CD8-positive, alpha-beta memory T cell (primary cell): Measurements from ENCODE around the gene RBP3. TPM values are rescaled to one million over a fixed set of nuclear protein-coding genes. Genes with fewer than 3 reads are reported as not detected.

Experiments used
- CTCF ChIA-PET: fragments of 350-600 bp; sonication (Branson Sonifier 250); formaldehyde crosslinking; loops from one replicate; lab custom pipeline; 2021; ENCODE audit warnings: antibody characterized with exemption; lab: Charles Lee
- POLR2A ChIA-PET: fragments of 350-600 bp; sonication (Branson Sonifier 250); formaldehyde crosslinking; loops from one replicate; lab custom pipeline; 2021; ENCODE audit warnings: antibody characterized with exemption; lab: Charles Lee
- DNase-seq, 5 donors: peaks; one replicate each; pipeline versions ENCODE4 v3.0.0 to v3.0.0-alpha.2; 2020 to 2022; ENCODE audit warnings: mixed read lengths in 1 of 5
- H3K27ac ChIP-seq: one replicate; pipeline ENCODE4 v1.7.0; 2013; ENCODE audit warnings: low read depth, mild to moderate bottlenecking, low read length, moderate library complexity
- H3K27me3 ChIP-seq: 2 replicates; pipeline ENCODE4 v1.7.0; 2013; ENCODE audit warnings: low read length, mild to moderate bottlenecking; ENCODE audit not compliant: insufficient read depth, poor library complexity, severe bottlenecking
- H3K36me3 ChIP-seq: 2 replicates; pipeline ENCODE4 v1.7.0; 2013; ENCODE audit warnings: mild to moderate bottlenecking, low read length, moderate library complexity; ENCODE audit not compliant: insufficient read depth
- H3K4me1 ChIP-seq: 2 replicates; pipeline ENCODE4 v1.7.0; 2013; ENCODE audit warnings: mild to moderate bottlenecking, low read length, moderate library complexity; ENCODE audit not compliant: insufficient read depth
- H3K4me3 ChIP-seq: 2 replicates; pipeline ENCODE4 v1.7.0; 2013; ENCODE audit warnings: mild to moderate bottlenecking, low read length
- H3K9me3 ChIP-seq: 2 replicates; pipeline ENCODE4 v1.7.0; 2013; ENCODE audit warnings: mild to moderate bottlenecking, low read length
- H3K27ac Mint-ChIP-seq, 8 donors: one replicate each; pipeline ENCODE4 v1.8.0; 2020 to 2021; ENCODE audit warnings: mixed read lengths in 8 of 8, mild to moderate bottlenecking in 6 of 8, inconsistent platforms in 3 of 8, moderate library complexity in 3 of 8
- H3K27me3 Mint-ChIP-seq, 2 donors: one replicate each; pipeline ENCODE4 v1.8.0; 2020 to 2021; ENCODE audit warnings: mixed read lengths in 2 of 2, mild to moderate bottlenecking in 1 of 2, moderate library complexity in 1 of 2
- H3K36me3 Mint-ChIP-seq, 3 donors: one replicate each; pipeline ENCODE4 v1.8.0; 2020 to 2021; ENCODE audit warnings: mixed read lengths in 3 of 3, inconsistent platforms in 1 of 3, mild to moderate bottlenecking in 1 of 3
- H3K4me1 Mint-ChIP-seq, 3 donors: one replicate each; pipeline ENCODE4 v1.8.0; 2020 to 2021; ENCODE audit warnings: mixed read lengths in 3 of 3, inconsistent platforms in 1 of 3, mild to moderate bottlenecking in 1 of 3
- H3K4me3 Mint-ChIP-seq, 7 donors: one replicate each; pipeline ENCODE4 v1.8.0; 2020 to 2021; ENCODE audit warnings: mixed read lengths in 7 of 7, mild to moderate bottlenecking in 6 of 7, moderate library complexity in 4 of 7, inconsistent platforms in 2 of 7
- H3K9me3 Mint-ChIP-seq, 5 donors: one replicate each; pipeline ENCODE4 v1.8.0; 2020 to 2022; ENCODE audit warnings: mixed read lengths in 5 of 5, mild to moderate bottlenecking in 3 of 5, moderate library complexity in 2 of 5, inconsistent platforms in 1 of 5
- polyA plus RNA-seq: library from polyadenylated mRNA; unstranded; fragments of 300-500 nt; fragmentation: Illumina TruSeq; gene quantifications from one replicate; pipeline ENCODE4 v1.2.3, GENCODE V29; 2021
- total RNA-seq, 2 experiments: library from RNA; stranded (reverse); gene quantifications; one replicate each; pipeline ENCODE4 v1.2.3, GENCODE V29; 2021

The RBP3 gene
- total and polyA plus RNA-seq, 3 experiments from 2014 or later, result not detected

DNA sequence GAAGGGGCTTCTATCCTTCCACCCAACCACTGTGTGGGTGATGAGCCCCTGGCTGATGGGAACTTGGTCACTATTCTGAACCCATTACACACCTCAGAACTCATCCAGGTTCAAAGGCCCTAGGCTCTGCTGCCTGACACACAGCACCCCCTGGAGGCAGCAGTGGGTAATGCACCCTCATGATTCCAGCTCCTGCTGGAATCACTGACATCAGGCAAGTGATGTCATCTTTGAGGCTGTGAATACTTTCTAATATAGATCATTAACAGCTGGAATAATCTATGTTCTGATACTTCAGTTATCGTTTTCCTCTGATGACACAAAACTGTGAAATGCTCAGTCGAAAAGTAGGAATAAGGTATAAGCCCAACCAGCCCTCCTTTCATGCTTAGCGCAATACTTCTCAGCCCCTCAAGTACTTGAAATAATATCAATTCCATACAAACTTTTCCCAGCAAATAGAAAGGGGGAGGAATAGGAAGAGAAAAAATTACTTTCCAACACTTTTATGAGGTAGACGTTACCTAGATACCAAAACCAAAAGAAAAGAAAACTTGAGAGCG is 7.5 kb upstream of the RBP3 start:
- H3K27me3 ChIP-seq, result no peaks in the 10 kb centered on the region
- DNase-seq, result peak; percentile 34 to 73 (median 44)
- no peaks in the 10 kb centered on the region for H3K9me3 ChIP-seq
- H3K27ac ChIP-seq, result no peak overlapping the region
- Mint-ChIP-seq H3K27me3 (peaks cover 5 to 18% of the 10 kb centered on the region in 2 donors), H3K36me3 (no peaks in the 10 kb centered on the region), H3K9me3 (no peaks in the 10 kb centered on the region), H3K4me3 (no peak overlapping the region), H3K4me1 (no peaks in the 10 kb centered on the region), H3K27ac (no peak overlapping the region)
- no peaks in the 10 kb centered on the region for H3K4me1 ChIP-seq
- H3K36me3 ChIP-seq, result no peaks in the 10 kb centered on the region
- ChIA-PET CTCF (interaction anchor here (0.7 to 3.0 kb wide), 10 partner anchors 9 to 316 kb away, joined by 3 to 17 read pairs (median 3); no protein-coding TSS in a partner anchor), POLR2A (no interaction called here)
- no peak overlapping the region for H3K4me3 ChIP-seq

DNA sequence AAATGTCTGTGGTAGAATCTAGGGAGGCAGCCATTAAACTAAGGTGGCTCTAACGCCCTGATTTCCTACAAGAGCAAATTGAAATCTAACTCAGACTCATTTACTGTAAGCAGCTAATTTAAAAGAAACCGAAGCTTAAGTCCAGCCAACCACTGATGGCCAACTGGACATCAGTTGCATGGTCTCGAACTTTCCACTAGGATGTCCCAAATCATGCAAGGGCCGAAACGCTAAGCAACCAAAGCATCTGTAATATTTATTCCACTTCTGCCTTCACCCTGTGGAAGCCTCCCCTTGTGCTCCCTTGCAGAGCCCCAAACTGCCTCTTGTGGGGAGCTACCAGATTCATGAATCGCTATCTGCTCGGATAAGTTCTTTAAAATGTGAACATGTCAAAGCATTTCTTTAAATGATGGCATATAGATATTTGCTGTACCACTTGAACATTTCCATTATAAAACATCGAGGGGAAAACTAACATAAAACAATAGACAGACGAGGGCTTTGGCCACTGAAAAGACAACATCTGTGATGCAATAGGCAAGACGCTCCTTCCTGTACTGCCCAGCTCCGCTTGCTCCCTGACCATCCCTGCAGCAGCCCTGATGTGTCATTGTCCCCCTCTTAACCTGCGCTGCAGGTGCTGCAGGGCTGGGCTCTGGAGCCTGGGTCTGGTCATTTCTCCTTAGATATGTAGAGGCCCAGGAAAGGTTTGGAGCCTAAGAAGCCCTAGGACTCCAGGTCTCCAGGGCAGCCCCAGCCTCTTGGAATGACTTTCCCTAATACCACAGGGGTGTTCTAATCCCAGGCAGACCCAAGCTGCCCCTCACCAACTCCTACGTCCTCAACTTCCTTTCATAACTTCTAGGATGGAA is 2.9 kb upstream of the RBP3 start:
- H3K9me3 ChIP-seq, result no peaks in the 10 kb centered on the region
- H3K36me3 ChIP-seq, result no peaks in the 10 kb centered on the region
- Mint-ChIP-seq H3K36me3 (no peaks in the 10 kb centered on the region), H3K9me3 (no peaks in the 10 kb centered on the region), H3K27ac (no peak overlapping the region), H3K4me1 (no peaks in the 10 kb centered on the region), H3K27me3 (peaks cover 3 to 5% of the 10 kb centered on the region in 2 donors), H3K4me3 (no peak overlapping the region)
- H3K4me1 ChIP-seq, result no peaks in the 10 kb centered on the region
- no peak overlapping the region for H3K4me3 ChIP-seq
- POLR2A ChIA-PET, result no interaction called here
- CTCF ChIA-PET, result no interaction called here
- no peak for DNase-seq
- no peaks in the 10 kb centered on the region for H3K27me3 ChIP-seq
- H3K27ac ChIP-seq, result no peak overlapping the region

DNA sequence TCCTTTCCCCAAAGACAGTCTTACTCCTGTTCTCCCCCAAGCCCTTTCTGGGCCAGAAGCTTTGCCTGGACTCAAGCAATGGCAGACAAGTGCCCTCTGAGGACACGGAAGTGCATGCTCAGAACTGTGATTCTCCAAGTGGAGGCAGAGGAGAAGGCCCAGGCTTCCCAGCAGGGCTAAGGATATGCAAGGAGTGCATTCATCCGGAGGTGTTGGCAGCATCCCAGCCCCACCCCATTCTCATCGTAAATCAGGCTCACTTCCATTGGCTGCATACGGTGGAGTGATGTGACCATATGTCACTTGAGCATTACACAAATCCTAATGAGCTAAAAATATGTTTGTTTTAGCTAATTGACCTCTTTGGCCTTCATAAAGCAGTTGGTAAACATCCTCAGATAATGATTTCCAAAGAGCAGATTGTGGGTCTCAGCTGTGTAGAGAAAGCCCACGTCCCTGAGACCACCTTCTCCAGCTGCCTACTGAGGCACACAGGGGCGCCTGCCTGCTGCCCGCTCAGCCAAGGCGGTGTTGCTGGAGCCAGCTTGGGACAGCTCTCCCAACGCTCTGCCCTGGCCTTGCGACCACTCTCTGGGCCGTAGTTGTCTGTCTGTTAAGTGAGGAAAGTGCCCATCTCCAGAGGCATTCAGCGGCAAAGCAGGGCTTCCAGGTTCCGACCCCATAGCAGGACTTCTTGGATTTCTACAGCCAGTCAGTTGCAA is 1.4 kb upstream of the RBP3 start:
- CTCF ChIA-PET, result interaction anchor here (0.8 kb wide), 1 partner anchor 299 kb away, joined by 3 read pairs; no protein-coding TSS in a partner anchor
- H3K27me3 ChIP-seq, result no peaks in the 10 kb centered on the region

DNA sequence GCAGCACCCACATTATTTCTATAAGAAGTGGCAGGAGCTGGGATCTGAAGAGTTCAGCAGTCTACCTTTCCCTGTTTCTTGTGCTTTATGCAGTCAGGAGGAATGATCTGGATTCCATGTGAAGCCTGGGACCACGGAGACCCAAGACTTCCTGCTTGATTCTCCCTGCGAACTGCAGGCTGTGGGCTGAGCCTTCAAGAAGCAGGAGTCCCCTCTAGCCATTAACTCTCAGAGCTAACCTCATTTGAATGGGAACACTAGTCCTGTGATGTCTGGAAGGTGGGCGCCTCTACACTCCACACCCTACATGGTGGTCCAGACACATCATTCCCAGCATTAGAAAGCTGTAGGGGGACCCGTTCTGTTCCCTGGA is 874 bp upstream of the RBP3 start:
- no peaks in the 10 kb centered on the region for H3K9me3 ChIP-seq
- CTCF ChIA-PET, result interaction anchor here (0.8 kb wide), 1 partner anchor 300 kb away, joined by 3 read pairs; no protein-coding TSS in a partner anchor
- H3K4me3 Mint-ChIP-seq, result no peak overlapping the region
- no peak overlapping the region for H3K27ac Mint-ChIP-seq
- H3K36me3 ChIP-seq, result no peaks in the 10 kb centered on the region
- no peaks in the 10 kb centered on the region for H3K27me3 ChIP-seq
- H3K4me3 ChIP-seq, result no peak overlapping the region
- no peaks in the 10 kb centered on the region for H3K36me3 Mint-ChIP-seq
- no peaks in the 10 kb centered on the region for H3K4me1 ChIP-seq
- no peak overlapping the region for H3K27ac ChIP-seq
- no peak for DNase-seq
- peaks cover 0 to 4% of the 10 kb centered on the region in 2 donors for H3K27me3 Mint-ChIP-seq
- H3K9me3 Mint-ChIP-seq, result no peaks in the 10 kb centered on the region
- POLR2A ChIA-PET, result no interaction called here
- H3K4me1 Mint-ChIP-seq, result no peaks in the 10 kb centered on the region

More for the DNA sequence above, 1.4 kb upstream of the RBP3 start:
- no peaks in the 10 kb centered on the region for H3K9me3 Mint-ChIP-seq
- no peak for DNase-seq
- Histone ChIP-seq H3K4me3 (no peak overlapping the region), H3K9me3 (no peaks in the 10 kb centered on the region), H3K36me3 (no peaks in the 10 kb centered on the region), H3K27ac (no peak overlapping the region), H3K4me1 (no peaks in the 10 kb centered on the region)
- no peaks in the 10 kb centered on the region for H3K4me1 Mint-ChIP-seq
- no peak overlapping the region for H3K4me3 Mint-ChIP-seq
- H3K27me3 Mint-ChIP-seq, result peaks cover 0 to 5% of the 10 kb centered on the region in 2 donors
- H3K36me3 Mint-ChIP-seq, result no peaks in the 10 kb centered on the region
- POLR2A ChIA-PET, result no interaction called here
- H3K27ac Mint-ChIP-seq, result no peak overlapping the region

DNA sequence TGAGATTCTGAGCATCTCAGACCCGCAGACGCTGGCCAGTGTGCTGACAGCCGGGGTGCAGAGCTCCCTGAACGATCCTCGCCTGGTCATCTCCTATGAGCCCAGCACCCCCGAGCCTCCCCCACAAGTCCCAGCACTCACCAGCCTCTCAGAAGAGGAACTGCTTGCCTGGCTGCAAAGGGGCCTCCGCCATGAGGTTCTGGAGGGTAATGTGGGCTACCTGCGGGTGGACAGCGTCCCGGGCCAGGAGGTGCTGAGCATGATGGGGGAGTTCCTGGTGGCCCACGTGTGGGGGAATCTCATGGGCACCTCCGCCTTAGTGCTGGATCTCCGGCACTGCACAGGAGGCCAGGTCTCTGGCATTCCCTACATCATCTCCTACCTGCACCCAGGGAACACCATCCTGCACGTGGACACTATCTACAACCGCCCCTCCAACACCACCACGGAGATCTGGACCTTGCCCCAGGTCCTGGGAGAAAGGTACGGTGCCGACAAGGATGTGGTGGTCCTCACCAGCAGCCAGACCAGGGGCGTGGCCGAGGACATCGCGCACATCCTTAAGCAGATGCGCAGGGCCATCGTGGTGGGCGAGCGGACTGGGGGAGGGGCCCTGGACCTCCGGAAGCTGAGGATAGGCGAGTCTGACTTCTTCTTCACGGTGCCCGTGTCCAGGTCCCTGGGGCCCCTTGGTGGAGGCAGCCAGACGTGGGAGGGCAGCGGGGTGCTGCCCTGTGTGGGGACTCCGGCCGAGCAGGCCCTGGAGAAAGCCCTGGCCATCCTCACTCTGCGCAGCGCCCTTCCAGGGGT is 703 bp downstream of the RBP3 start:
- CTCF ChIA-PET, result no interaction called here
- Histone ChIP-seq H3K27me3 (no peaks in the 10 kb centered on the region), H3K27ac (no peak overlapping the region), H3K9me3 (no peaks in the 10 kb centered on the region), H3K36me3 (no peaks in the 10 kb centered on the region), H3K4me1 (no peaks in the 10 kb centered on the region), H3K4me3 (no peak overlapping the region)
- Mint-ChIP-seq H3K4me3 (no peak overlapping the region), H3K27ac (no peak overlapping the region), H3K27me3 (no peaks in the 10 kb centered on the region), H3K9me3 (no peaks in the 10 kb centered on the region), H3K36me3 (no peaks in the 10 kb centered on the region), H3K4me1 (no peaks in the 10 kb centered on the region)
- no peak for DNase-seq
- POLR2A ChIA-PET, result no interaction called here

DNA sequence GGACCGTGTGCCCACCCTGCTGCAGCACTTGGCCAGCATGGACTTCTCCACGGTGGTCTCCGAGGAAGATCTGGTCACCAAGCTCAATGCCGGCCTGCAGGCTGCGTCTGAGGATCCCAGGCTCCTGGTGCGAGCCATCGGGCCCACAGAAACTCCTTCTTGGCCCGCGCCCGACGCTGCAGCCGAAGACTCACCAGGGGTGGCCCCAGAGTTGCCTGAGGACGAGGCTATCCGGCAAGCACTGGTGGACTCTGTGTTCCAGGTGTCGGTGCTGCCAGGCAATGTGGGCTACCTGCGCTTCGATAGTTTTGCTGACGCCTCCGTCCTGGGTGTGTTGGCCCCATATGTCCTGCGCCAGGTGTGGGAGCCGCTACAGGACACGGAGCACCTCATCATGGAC is 1.4 kb downstream of the RBP3 start:
- H3K27ac ChIP-seq, result no peak overlapping the region
- no peak overlapping the region for H3K4me3 Mint-ChIP-seq
- no peak for DNase-seq
- no peaks in the 10 kb centered on the region for H3K9me3 ChIP-seq
- H3K4me1 ChIP-seq, result no peaks in the 10 kb centered on the region
- no peaks in the 10 kb centered on the region for H3K9me3 Mint-ChIP-seq
- no peak overlapping the region for H3K27ac Mint-ChIP-seq
- no peaks in the 10 kb centered on the region for H3K27me3 ChIP-seq
- no peaks in the 10 kb centered on the region for H3K36me3 Mint-ChIP-seq
- ChIA-PET POLR2A (no interaction called here), CTCF (no interaction called here)
- no peaks in the 10 kb centered on the region for H3K36me3 ChIP-seq
- H3K4me1 Mint-ChIP-seq, result no peaks in the 10 kb centered on the region
- no peaks in the 10 kb centered on the region for H3K27me3 Mint-ChIP-seq
- H3K4me3 ChIP-seq, result no peak overlapping the region

DNA sequence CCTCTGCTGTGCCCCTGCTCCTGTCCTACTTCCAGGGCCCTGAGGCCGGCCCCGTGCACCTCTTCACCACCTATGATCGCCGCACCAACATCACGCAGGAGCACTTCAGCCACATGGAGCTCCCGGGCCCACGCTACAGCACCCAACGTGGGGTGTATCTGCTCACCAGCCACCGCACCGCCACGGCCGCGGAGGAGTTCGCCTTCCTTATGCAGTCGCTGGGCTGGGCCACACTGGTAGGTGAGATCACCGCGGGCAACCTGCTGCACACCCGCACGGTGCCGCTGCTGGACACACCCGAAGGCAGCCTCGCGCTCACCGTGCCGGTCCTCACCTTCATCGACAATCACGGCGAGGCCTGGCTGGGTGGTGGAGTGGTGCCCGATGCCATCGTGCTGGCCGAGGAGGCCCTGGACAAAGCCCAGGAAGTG is 1.8 kb downstream of the RBP3 start:
- Histone ChIP-seq H3K36me3 (no peaks in the 10 kb centered on the region), H3K4me3 (no peak overlapping the region), H3K4me1 (no peaks in the 10 kb centered on the region), H3K9me3 (no peaks in the 10 kb centered on the region), H3K27ac (no peak overlapping the region), H3K27me3 (no peaks in the 10 kb centered on the region)
- no peak overlapping the region for H3K27ac Mint-ChIP-seq
- H3K4me1 Mint-ChIP-seq, result no peaks in the 10 kb centered on the region
- H3K9me3 Mint-ChIP-seq, result no peaks in the 10 kb centered on the region
- no peaks in the 10 kb centered on the region for H3K27me3 Mint-ChIP-seq
- POLR2A ChIA-PET, result no interaction called here
- no peaks in the 10 kb centered on the region for H3K36me3 Mint-ChIP-seq
- DNase-seq, result no peak
- H3K4me3 Mint-ChIP-seq, result no peak overlapping the region
- CTCF ChIA-PET, result no interaction called here
